ENCODE results near the gene GUCY1A2. TPM values are rescaled to one million over a fixed set of nuclear protein-coding genes. Genes with fewer than 3 reads are reported as not detected.
"Not testable (repeated sequence)": the region's sequence is repeated elsewhere in the genome, so short reads cannot be mapped to it uniquely, and the experiment has no call there.

GUCY1A2 gene
- polyA plus RNA-seq, 10 donors = 6.0 to 10.5 (median 7.5) TPM

DNA sequence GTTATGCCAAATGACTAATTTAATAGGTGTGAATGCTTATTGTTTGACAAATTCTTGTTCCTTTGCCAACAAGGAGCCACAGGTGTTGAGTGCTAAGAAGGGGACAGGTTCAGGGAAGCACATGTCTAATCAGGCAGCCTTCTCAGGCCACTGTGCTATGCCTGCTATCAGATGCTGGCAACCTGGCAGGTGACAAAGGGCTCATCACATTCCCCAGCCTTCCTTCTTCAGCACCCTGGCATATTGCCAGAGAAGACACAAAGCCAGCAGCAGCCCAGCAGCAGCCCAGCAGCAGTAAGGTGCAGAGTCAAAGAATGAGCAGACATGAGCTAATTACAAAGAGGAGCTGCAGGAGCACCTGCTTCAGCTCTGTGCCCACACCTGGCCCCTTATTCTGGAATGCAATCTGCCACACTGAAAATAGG, 68.2 kb downstream of the GUCY1A2 start:
- no peak for DNase-seq

DNA sequence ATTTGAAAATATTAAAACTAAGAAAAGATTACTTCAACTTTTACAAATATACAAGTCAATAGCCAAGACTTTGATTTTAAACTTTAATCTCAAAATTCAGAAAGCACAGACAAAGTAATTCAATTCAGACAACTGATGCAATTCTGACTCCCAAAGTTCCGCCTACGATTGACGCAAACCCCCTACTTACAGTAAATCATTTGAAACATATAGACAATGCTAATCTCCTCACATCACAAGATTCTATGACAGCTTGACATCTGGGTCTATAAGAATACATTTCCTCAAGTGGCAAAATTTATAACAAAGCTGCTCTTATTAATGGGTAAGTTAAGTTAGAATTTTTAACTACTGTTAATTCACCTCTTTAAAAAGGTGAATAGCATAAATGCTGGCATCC, 75.2 kb downstream of the GUCY1A2 start:
- no peak for DNase-seq

DNA sequence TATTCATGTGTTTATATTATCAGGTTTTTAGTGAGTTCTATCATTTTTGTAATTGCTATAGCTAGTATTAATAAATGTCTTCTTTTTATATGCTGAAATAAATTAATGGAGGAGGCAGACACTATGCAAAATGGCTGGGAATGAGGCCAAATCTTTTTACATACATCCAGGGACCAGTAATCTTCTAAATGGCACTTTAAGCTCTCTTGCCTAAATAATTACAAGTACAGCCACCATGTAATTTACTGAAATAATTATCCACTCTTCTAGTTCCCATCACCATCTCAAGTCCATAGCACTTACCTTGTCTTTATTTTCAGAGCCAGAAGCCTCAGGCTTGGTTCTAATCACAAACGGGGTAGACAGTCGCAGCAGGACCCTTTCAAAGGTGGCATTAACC, 79.1 kb downstream of the GUCY1A2 start:
- DNase-seq = no peak

DNA sequence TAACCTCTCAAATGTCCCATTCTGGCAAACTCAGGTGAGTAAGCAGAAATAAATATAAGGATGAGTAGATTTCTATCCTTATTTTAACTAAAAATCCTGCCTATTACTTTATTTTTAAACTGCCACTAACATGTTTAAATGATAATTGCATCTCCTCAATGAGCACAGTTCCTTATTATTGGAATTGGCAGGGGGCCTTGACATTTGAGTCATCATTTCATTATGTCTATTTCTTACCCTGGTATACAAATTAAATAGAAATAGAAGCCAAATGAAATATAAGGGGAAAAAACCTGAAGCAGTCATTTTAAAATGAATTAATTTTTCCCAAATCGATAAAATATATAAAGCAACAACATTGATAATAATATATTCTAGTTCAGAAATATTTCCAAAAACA, 81.2 kb downstream of the GUCY1A2 start:
- DNase-seq = no peak

DNA sequence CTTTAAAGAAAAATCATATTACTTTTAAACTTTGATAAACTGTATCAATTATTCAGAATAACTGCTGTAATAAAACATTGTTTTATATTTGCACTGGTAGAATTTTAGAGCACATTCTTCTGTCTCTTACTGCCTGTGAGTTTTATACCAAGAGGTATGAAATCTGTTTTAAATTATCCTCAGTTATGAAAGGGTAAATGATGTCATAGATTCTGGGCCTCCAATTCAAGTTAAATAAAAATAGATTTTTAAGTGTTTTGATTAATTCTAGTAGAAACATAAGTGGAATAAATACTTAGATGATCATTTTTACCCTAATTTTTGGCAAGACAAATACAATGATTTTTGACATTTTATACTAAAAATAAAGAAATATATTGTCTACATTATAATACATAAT, 93.0 kb downstream of the GUCY1A2 start:
- peak in 1 of 3 donors; percentile 32 for DNase-seq

DNA sequence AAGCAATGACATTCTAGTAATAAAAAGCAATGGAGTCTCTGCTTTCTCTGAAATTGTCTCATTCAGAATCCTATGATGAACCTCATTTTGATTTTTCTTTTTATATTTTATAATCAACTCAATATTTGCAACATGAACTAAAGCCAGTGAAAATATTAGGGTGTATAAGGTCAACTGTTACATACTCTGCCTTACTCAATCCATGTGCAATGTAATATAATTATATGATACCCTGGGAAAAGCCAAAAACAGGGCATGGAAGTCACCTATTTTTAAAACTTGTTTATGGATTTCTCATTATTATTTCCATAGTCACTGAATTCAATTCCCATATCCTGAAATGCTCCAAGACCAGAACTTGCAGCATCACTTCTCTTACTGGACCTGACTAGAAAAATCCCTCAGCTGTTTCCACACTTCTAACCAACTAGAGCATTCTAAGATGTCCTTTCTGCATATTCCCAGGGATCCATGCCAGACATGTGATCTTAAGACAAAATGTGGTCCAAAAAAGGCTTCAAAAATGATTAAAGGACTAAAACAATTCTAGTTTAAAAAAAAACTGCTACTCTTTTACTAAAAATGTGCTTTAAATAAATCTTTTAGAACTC, 97.3 kb downstream of the GUCY1A2 start:
- peak in 1 of 3 donors; percentile 31 for DNase-seq

DNA sequence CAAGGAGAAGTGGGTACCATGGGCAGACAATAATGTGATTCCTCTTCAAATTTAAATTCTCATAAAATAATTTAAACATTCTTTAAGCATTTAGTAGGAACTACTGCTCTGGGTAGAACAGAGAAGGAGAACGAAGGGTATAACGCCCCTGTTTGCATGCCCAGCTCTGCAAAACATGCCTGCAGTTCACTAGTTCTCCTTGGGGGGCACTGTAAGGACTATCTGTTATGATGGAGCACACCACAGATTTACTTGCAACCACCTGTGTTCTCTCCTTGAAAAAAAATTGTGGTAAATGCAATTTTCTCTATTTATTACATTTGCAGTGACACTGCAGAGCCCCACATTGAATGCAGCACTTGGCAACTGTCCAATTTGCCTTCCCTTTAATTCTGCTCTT, 100.3 kb downstream of the GUCY1A2 start:
- DNase-seq = no peak

DNA sequence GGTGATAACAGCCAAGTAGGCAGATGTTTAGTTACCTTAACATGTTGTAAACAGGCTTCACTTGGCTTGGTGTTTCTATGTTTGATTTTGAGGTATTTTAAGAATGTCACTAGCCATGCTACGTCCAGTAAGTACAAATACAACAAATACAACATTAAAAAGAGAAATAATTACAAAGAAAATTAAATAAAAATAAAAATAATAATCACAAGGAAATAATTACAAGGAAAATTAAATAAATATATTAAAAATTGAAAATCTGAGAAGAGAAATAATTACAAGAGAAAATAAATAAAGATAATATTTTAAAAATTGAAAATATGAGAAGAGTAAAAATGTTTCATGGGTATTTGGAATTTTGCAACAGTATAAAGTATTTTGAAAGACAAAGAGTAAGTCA, 103.9 kb downstream of the GUCY1A2 start:
- DNase-seq = no peak

DNA sequence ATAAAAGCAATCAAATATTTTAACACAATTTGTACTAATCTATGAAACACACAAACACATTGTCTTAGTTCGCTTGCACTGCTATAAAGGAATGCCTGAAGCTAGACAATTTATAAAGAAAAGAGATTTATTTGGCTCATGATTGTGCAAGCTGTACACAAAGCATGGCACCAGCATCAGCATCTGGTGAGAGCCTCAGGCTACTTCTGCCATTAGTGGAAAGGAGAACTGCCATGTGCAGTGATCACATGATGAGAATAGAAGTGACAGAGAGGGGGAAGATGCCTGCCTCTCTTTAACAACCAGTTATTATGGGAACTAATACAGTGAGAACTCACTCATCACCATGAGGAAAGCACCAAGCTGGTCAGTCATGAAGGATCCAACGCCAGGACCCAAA, 105.1 kb downstream of the GUCY1A2 start:
- DNase-seq = no peak

DNA sequence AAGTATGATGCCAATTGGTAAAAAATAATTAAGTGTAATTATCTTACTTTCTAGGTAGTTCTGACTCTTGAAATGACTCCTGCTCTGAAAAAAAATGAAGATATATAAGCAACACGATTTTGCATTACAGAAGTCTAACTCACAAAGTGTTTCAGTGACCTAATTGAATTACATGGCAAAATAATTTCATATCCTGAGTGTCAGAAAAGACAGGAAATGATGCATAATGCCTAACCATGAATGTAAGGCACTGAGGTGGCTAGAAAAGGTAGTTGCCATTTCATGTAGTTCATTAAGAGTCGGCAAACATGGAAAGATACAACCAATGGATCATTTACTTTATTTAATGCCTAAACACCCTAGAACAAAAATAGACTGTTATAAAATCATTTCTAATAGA, 113.5 kb downstream of the GUCY1A2 start:
- no peak for DNase-seq

DNA sequence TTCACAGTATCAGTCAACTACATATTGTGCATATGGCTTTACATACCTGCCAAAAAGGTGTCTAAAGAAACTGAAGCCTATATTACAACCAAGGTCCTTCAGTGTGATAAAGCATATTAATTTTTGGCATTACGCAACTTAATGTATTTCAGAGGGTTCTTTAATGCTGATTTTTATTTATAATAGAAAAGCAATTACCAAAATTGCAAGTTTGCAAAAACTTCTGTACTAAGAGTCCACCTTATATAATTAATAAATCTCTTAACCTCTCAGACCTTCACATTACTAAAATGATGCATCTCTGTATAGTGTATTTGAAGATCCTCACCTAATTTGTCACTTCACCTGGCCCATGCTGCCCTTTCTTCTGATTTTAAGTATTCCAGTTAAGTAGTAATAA, 128.6 kb downstream of the GUCY1A2 start:
- no peak for DNase-seq

DNA sequence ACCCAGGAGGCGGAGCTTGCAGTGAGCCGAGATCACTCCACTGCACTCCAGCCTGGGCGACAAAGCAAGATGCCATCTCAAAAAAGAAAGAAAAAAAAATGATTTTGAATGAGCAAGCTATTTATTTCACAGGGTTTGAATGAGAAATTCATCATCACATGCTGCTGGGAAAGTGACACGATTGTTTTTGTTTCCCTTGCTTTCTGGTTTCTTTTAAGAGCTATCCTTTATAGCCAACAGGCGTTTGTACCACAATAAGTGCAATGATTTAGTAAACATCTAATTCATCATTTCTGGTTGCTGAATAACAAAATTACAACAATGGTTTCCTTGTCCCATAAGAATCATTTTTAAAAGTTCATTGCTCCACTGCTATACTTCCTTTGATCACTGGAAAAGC, 129.9 kb downstream of the GUCY1A2 start:
- no peak for DNase-seq

DNA sequence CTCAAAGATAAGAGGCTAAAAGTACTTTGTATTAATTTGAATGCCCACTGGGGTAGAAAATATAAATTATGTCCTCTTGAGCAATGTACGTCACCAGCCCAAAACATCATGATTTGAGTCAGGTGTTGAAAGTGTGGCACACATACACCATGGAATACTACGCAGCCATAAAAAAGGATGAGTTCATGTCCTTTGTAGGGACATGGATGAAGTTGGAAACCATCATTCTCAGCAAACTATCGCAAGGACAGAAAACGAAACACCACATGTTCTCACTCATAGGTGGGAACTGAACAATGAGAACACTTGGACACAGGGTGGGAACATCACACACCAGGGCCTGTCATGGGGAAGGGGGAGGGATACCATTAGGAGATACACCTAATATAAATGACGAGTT, 134.6 kb downstream of the GUCY1A2 start:
- not testable (repeated sequence) for DNase-seq

DNA sequence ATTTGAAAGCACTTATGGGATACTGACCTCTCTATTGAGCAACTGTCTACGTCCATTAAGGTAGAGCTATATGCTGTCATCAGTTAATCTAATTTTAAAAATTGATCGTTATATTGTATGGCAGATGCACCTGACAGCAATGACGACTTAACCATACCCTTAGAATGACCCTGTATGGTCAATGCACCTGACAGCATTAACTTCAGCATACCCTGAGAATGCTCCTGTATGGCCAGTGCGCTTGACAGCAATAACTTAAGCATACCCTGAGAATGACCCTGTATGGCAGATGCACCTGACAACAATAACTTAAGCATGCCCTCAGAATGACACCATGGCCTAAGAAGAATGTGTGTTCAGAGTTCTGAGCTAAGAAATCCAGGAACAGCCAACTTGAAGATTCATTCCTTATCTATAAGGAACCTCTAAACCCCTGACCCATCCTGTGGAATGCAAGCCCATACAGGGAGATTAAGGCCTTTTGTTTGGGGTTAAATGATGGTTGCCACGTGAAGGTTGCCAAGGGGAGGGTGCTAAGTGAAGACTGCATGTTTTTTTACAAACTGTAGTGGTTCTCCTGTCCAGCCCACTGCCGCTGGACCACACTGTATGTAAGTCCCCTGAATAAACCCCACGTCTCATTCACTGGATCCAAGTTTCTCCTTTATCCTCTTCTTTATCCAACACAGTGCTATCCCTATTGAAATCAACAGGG, 138.3 kb downstream of the GUCY1A2 start:
- DNase-seq = no peak

DNA sequence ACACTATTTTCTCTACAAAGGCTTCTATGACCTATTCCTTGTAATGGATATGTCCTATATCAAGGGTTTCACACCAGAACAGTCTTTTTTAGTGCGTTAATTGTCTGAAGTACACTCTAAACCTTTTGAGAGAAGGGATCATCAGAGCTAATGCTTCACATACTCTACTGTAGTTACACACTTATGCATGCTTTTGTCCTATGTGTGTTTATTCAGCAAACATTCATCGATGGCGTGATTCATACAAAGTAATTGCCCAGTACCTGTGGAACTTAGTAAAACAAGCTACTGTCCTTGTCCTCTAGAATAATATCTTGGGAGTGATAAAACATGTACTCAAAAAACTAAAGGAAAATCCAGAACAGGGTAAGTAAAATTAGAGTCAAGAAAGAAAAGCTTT, 139.2 kb downstream of the GUCY1A2 start:
- DNase-seq = no peak

DNA sequence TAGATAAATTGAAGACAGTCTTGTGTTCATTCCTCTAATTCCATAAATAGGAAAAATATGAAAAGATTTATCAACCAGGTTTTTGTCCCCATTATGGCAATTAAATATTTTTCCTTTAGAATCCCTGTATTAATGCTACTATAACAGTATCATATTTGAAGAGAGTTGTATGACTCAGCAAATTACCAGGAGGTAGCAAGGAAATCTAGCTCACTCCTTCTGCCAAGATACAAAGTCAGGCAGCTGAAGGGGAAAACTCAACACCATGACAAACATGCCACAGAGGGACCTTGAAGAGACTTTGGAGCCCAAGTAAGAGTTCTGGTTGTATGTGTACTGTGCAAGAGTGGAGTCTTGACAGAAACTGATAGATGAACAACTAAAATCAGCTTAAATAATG, 143.3 kb downstream of the GUCY1A2 start:
- no peak for DNase-seq

DNA sequence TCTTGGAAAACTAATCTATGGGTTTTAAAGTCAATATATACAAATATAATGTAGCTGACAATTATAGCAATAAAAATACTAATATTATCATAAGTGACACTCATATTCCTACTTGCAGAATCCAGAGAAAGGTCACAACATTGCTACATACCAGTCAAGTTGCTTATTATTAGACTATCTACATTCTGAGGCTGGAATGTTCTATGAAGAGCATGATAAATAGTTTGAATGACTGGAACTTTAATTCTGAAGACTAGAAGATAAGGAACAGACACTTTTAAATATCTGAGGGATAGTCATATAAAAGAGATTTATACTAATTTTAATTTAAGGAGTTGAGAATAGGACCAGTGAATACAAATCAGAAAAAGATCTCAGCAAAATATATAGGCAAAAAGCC, 146.0 kb downstream of the GUCY1A2 start:
- no peak for DNase-seq

DNA sequence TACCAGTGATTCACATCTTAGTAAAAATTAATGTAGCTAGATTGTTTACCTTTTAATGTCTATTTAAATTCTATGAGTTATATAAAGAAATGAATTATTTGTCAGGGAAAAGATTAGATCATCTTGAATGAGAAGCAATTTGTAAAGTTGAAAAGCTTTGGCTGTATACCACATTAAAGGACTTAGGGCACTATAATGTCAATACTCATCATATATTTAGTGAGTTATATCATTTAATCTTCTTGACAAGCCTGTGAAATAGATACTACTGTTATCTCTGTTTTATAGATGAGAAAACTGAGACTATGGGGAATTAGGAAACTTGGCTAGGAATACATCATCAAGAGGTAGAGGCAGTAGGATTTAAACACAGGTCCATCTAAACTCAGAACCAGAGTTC, 160.1 kb downstream of the GUCY1A2 start:
- no peak for DNase-seq

DNA sequence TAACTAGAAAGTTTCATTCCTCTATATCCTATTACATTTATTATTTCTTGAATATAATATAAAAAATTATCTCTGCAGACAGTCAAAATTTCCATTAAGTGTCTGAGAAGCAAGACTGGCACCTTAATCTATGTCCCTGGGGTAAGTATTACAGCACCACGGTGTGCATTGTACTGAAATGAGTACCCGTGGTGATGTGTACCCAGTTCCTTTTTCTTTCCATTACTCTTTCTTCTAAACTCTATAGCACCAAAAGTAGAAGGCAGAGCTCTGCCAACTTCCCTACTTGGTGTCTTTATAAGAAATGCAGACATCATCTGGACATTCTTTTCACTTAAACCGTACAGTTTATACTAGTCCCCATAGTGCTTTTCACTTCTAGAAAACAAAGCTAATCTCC, 161.7 kb downstream of the GUCY1A2 start:
- no peak for DNase-seq

DNA sequence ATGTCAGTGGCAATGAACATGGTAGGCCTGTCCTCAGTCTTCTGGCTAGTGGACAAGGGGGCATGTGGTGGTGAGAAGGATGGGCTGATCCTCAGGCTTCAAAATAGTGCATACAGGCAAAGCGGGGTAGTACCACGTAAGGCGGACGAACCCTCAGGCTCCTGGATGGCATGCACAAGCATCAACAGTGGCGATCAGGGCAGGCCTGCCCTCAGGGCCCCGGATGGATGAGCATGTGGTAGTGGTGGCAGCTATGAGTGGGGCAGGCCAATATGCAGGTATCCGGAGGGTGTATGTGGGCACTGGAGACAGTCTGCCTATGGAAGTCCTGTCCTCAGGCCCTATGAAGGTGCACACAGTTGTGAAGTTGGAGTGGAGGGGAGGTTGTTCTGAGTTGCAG, 163.8 kb downstream of the GUCY1A2 start:
- DNase-seq = no peak

DNA sequence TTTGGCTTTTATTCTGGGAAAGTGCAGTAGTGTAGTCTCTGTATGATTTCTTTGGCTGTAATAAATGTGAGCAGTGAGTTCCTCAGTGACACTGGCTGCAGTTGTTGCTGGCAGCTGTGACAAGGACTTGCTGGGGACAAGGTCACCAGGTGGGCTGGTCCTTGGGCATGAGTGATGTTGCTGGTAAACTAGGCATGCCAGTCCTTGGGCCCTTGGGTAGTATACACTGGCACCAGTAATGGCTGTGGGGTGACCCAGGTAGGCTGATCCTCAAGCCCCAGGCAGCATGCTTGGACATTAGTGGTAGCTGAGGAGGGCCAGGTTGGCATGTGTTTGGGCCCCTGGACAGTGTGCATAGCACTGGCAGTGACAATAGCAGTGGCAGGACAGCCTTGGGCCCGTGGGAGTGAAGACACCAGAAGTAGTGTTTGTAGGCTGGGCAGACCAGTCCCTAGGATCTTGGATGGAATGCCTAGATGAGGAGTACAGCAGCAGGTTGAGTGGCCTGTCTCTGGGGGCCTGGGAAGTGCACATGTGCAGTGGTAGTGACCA, 164.3 kb downstream of the GUCY1A2 start:
- DNase-seq = no peak

DNA sequence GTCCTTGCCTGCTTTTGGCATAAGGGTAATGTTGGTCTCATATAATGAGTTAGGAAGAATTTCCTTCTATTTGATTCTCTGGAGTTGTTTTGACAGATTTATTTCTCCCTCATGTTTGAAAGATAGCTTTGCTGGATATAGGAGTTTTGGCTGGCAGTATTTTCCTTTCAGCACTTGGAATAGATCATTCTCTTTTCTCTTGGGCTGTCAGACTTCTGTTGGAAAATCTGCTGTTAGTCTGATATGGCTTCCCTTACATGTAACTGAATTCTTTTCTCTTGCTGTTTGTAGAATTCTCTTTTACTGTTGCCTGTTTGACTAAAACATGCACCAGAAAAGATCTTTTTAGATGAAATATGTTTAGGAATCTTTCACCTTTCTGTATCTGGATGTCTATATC, 165.5 kb downstream of the GUCY1A2 start:
- no peak for DNase-seq

DNA sequence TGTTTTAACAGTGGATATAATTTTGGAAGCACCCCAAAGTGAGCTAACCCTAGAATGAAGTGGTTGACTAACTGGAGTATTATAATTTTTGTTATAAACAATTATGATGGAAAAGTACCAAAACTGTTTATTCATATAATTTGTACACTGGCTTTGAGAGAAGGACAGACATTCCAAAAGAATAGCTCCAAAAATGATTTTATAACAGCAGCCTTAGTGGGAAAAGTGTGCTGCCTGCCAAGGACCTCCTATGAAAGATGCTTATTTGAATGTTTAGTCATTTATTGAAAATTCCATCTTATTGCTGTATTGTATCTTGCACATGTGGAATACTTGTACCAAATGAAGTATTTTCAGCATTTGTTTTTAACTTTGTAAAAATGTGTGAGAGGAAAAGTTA, 169.8 kb downstream of the GUCY1A2 start:
- DNase-seq = peak; percentile 2 to 17 (median 2)

DNA sequence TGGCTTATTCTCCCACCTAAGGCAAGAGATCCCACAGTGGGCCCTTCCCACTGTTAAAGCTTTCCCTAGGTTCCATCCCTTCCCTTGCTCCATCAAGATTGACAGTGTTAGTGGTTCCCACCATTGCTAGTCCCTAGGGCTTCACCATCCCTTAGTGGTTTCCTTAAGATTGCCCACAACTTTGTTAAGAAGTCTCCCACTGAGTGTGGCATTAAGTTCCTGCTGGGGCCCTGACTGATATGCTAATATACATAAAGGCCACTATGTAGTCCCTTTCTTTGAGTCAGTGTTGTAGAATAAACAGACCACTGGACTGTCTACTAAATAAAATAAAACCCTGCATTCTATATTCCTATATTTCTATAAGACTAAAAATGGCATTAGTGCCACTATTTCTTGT, 176.1 kb downstream of the GUCY1A2 start:
- DNase-seq = no peak
